Endothelial cell of umbilical vein (primary cell): ENCODE measurements around the gene STPG4.

Experiments used
- CTCF ChIP-seq, 2 donors: IDR thresholded peaks; 1 replicate in 1 of 2; 2 replicates in 1 of 2; pipeline ENCODE4 v1.5.1; 2011; ENCODE audit warnings: low read length in 2 of 2, mild to moderate bottlenecking in 2 of 2, moderate library complexity in 2 of 2, control low read depth in 1 of 2, inconsistent platforms in 1 of 2, low read depth in 1 of 2; ENCODE audit not compliant: insufficient read depth in 1 of 2; ENCODE audit errors: extremely low read depth in 1 of 2
- EZH2 ChIP-seq: IDR thresholded peaks from 2 replicates; pipeline ENCODE4 v1.6.1; 2012; ENCODE audit warnings: borderline replicate concordance, low read depth, mild to moderate bottlenecking, moderate library complexity, low read length, inconsistent platforms; ENCODE audit not compliant: severe bottlenecking
- FOS ChIP-seq: IDR thresholded peaks from 2 replicates; pipeline ENCODE4 v1.6.1; 2011; ENCODE audit warnings: mild to moderate bottlenecking, low read length, moderate library complexity, borderline replicate concordance; ENCODE audit not compliant: insufficient read depth
- GATA2 ChIP-seq: IDR thresholded peaks from 2 replicates; pipeline ENCODE4 v1.7.0; 2011; ENCODE audit warnings: low read depth, mild to moderate bottlenecking, moderate library complexity, mixed read lengths, low read length; ENCODE audit not compliant: insufficient read length, insufficient read depth
- JUN ChIP-seq: IDR thresholded peaks from 2 replicates; pipeline ENCODE4 v1.6.1; 2011; ENCODE audit warnings: borderline replicate concordance, low read depth; ENCODE audit not compliant: insufficient read length, insufficient read depth
- MAX ChIP-seq: IDR thresholded peaks from 2 replicates; pipeline ENCODE4 v1.6.1; 2011; ENCODE audit not compliant: insufficient read depth, insufficient read length
- POLR2A ChIP-seq: IDR thresholded peaks from 2 replicates; pipeline ENCODE4 v1.6.1; 2012; ENCODE audit warnings: low read depth, mild to moderate bottlenecking, control low read depth, low read length
- POLR2AphosphoS5 ChIP-seq: IDR thresholded peaks from 2 replicates; pipeline ENCODE4 v1.6.1; 2012; ENCODE audit warnings: low read depth, mild to moderate bottlenecking, control low read depth, low read length, moderate library complexity; ENCODE audit not compliant: insufficient read depth

- TF ChIP-seq CTCF (IDR thresholded peaks at IDR 0.05; ENCODE audit: extremely low read depth in 1 of 2, insufficient read depth in 1 of 2, low read depth in 1 of 2, low read length in 2 of 2) (no peak), POLR2A (no peak), EZH2 (no peak), JUN (no peak), MAX (no peak), POLR2AphosphoS5 (no peak), FOS (no peak), GATA2 (no peak)
Measured at GRCh38 chr2:47181176-47181575, 26.1 kb upstream of the STPG4 start.
